ENCODE measurements around the gene GALNT17. TPM values are rescaled to one million over a fixed set of nuclear protein-coding genes. Genes with fewer than 3 reads are reported as not detected.

GALNT17 gene
- total and polyA plus RNA-seq, 12 donors, result 15.1 to 87.0 (median 55.4) TPM

DNA sequence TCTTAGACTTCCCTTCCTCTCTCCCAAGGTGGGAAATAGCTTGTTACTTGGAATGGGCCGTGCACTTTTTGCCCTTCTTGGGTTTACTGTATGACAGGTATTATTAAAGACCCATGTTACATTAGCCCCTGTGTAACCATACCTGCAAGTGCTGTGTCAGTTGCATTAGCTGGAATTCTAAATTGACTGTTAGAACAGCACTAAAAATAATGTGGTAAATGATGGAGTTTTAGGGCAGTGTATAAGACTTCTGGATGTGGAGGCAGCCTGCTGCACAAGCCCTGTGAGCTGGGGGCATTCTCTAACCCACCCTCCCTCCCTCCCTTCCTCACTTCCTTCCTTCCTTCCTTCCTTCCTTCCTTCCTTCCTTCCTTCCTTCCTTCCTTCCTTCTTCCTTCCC lies 52.7 kb downstream of the GALNT17 start:
- Histone ChIP-seq H3K4me3 (no peak overlapping the region), H3K27ac (no peak overlapping the region), H3K27me3 (no peaks in the 10 kb centered on the region), H3K9me3 (peaks cover 0 to 19% (median 0%) of the 10 kb centered on the region in 11 donors), H3K36me3 (no peaks in the 10 kb centered on the region), H3K4me1 (peaks cover 0 to 6% (median 0%) of the 10 kb centered on the region in 9 donors)
- peak in 1 of 8 donors; percentile 25 for ATAC-seq
- DNase-seq, result no peak
- 81 to 95% methylated on average over 1 of the region's 1 CpG for WGBS, 2 donors
- intact Hi-C loops (cut with DNase I), result no loop called here
- no peak for TF ChIP-seq CTCF (IDR thresholded peaks at IDR 0.05)

DNA sequence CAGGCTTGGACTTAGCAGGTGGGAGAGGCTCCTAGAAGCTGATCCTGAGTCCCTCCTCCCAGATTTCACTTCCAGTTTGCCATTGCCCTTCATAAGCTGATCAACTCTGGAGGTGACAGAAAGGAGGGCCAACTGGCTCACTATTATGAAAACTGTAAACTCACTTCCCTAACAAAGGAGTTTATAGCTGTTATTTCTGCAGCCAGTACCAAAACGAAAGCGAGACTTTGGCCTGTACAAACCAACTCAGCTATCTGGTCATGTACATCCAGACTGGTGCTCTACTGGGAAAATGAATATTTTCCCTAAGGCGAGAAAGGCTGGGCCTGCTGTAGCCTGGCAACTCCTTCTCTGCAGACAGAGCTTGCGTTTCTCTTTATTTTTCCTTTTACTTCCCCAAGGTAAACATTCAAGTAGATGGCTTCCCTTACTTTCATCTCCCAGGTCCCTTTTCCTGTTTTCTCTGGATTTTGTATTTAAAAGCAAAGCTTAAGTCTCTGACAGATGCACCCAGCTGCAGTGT lies 54.7 kb downstream of the GALNT17 start:
- 66 to 76% methylated on average over 4 of the region's 4 CpGs for WGBS, 2 donors
- Histone ChIP-seq H3K4me3 (no peak overlapping the region), H3K27ac (peak overlapping the region in 1 of 10 donors; percentile 16), H3K27me3 (no peaks in the 10 kb centered on the region), H3K36me3 (no peaks in the 10 kb centered on the region), H3K9me3 (peaks cover 0 to 28% (median 0%) of the 10 kb centered on the region in 11 donors), H3K4me1 (peaks cover 0 to 6% (median 0%) of the 10 kb centered on the region in 9 donors)
- no peak for ATAC-seq
- intact Hi-C loops (cut with DNase I), result no loop called here
- DNase-seq, result no peak
- TF ChIP-seq CTCF (IDR thresholded peaks at IDR 0.05), result no peak

GRCh38 chr7:71191771-71192170 lies 59.8 kb downstream of the GALNT17 start:
- ATAC-seq, result no peak
- 77 to 87% methylated on average over 6 of the region's 6 CpGs for WGBS, 2 donors

DNA sequence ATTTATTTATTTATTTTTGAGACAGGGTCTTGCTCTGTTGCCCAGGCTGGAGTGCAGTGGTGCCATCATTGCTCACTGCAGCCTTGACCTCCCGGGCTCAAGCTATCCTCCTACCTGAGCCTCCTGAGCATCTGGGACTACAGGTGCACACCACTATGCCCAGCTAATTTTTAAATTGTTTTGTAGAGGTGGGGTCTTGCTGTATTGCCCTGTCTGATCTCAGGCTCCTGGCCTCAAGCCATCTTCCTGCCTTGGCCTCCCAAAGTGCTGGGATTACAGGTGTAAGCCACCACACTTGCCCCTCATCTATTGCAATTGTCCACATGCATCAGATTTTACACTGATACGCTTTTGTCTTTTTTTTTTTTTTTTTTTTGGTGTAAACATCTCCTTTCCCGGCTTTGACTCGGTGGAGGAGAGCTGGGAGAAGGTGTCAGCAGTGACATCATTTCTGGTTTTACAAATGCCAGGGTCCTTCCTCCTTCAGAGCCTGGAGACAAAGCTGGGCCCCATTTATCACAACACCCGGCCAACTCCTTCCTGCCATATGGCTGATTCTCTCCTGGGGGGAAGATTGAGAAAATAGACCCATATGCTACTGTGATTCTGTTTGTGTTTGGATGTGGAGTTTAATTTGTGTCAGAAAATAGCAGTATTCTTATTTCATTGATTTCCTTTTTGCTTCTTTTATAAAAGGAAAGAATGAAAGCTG lies 61.3 kb downstream of the GALNT17 start:
- WGBS, 2 donors, result 59 to 70% methylated on average over 5 of the region's 5 CpGs
- no peak for ATAC-seq
- H3K27ac ChIP-seq, result no peak overlapping the region

More at GRCh38 chr7:71191771-71192170, 59.8 kb downstream of the GALNT17 start:
- H3K27me3 ChIP-seq, result no peaks in the 10 kb centered on the region
- H3K4me3 ChIP-seq, result no peak overlapping the region
- H3K27ac ChIP-seq, result no peak overlapping the region
- peaks cover 0 to 28% (median 0%) of the 10 kb centered on the region in 11 donors for H3K9me3 ChIP-seq
- H3K36me3 ChIP-seq, result no peaks in the 10 kb centered on the region
- intact Hi-C loops (cut with DNase I), result no loop called here
- no peak for TF ChIP-seq CTCF (IDR thresholded peaks at IDR 0.05)
- peaks cover 0 to 2% (median 0%) of the 10 kb centered on the region in 9 donors for H3K4me1 ChIP-seq
- no peak for DNase-seq

More for the DNA sequence above, 61.3 kb downstream of the GALNT17 start:
- Histone ChIP-seq H3K27me3 (no peaks in the 10 kb centered on the region), H3K4me1 (no peaks in the 10 kb centered on the region), H3K4me3 (no peak overlapping the region), H3K9me3 (peaks cover 0 to 24% (median 0%) of the 10 kb centered on the region in 11 donors), H3K36me3 (no peaks in the 10 kb centered on the region)
- no peak for DNase-seq
- intact Hi-C loops (cut with DNase I), result no loop called here
- no peak for TF ChIP-seq CTCF (IDR thresholded peaks at IDR 0.05)
